ENCODE data around the gene POLE. TPM values are rescaled to one million over a fixed set of nuclear protein-coding genes. Genes with fewer than 3 reads are reported as not detected.

The POLE gene
- total RNA-seq, 1 experiment from 2014 or later = 144 TPM

DNA sequence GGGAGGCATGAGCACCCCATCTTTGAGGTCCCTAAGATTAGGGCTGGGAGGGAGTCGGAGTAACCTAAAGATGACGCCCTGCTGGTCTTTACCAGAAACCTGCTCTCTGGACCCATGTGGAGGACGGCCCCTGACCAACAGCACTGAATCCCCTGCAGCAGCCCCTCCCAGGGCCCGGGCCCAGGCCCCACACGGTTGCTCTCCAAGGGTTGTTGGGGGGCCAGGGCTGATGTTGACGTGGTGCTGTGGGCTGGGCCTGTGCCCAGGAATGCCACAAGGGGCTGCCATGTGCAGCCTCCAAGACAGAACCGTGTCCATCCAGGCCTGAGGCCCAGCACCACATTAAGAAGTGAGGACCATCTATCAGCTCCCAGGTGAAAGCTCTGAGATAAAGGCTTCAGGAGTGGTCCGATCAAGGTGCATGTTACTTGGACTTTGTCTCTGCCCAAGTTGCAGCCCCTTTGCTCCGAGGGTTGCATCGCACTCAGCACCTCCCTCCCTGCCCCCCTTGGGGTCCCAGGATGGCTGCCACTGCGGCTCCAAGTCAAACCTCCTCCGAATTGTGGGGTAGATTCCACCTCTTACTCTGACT lies 106.3 kb downstream of the POLE start:
- peaks cover 40% of the 10 kb centered on the region for H3K27me3 Mint-ChIP-seq (ENCODE audit: low read depth)
- H3K27ac Mint-ChIP-seq = no peak overlapping the region; the same call in 1 of the 2 replicates
- H3K36me3 Mint-ChIP-seq = peaks cover 10% of the 10 kb centered on the region
- peaks cover 5% of the 10 kb centered on the region for H3K4me1 Mint-ChIP-seq
- TF ChIP-seq GRHL2 (CRISPR knock-in tag; IDR thresholded peaks at IDR 0.05; ENCODE audit: insufficient replicate concordance, severe bottlenecking) = no peak
- ATAC-seq (no peak), DNase-seq (ENCODE audit: low spot score) (no peak)
- POLR2A ChIA-PET = no interaction called here
- CTCF ChIA-PET = interaction anchor here (1.3 to 3.0 kb wide), 3 partner anchors 19 to 166 kb away, joined by 4 to 17 read pairs (median 15); no protein-coding TSS in a partner anchor
- H3K9me3 Mint-ChIP-seq = no peaks in the 10 kb centered on the region
- no peak overlapping the region for H3K4me3 Mint-ChIP-seq

DNA sequence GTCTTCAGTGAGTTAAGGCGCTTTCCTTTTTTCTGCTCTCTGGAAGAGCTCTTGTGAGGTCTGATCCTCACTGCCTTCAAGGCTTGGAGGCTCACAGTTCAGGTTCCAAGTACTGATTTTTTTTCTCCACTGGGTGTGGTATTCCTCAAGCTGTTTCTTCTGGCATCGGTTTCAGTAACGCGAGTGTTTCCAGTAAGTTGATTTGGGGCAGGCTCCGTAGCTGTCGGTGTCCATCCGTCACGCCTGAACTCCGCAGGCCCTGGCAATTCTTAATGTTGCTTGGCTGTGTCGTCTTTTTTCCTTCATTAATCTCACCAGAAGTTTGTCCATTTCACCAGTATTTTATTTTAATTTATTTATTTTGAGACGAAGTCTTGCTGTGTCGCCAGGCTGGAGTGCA lies 107.4 kb downstream of the POLE start:
- ChIA-PET CTCF (interaction anchor here (1.3 to 2.5 kb wide), 2 partner anchors 18 to 35 kb away, joined by 4 to 15 read pairs; no protein-coding TSS in a partner anchor), POLR2A (no interaction called here)
- no peak overlapping the region for H3K4me3 Mint-ChIP-seq
- ATAC-seq = no peak
- TF ChIP-seq ZNF671 (CRISPR knock-in tag; IDR thresholded peaks at IDR 0.05) = no peak
- no peak for TF ChIP-seq AFF4 (CRISPR knock-in tag; IDR thresholded peaks at IDR 0.05; ENCODE audit: borderline replicate concordance)
- no peak for TF ChIP-seq SOX15 (CRISPR knock-in tag; IDR thresholded peaks at IDR 0.05)
- no peak for TF ChIP-seq PRRX2 (CRISPR knock-in tag; IDR thresholded peaks at IDR 0.05)
- TF ChIP-seq, protein P1, sequence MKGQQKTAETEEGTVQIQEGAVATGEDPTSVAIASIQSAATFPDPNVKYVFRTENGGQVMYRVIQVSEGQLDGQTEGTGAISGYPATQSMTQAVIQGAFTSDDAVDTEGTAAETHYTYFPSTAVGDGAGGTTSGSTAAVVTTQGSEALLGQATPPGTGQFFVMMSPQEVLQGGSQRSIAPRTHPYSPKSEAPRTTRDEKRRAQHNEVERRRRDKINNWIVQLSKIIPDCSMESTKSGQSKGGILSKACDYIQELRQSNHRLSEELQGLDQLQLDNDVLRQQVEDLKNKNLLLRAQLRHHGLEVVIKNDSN (CRISPR knock-in tag; IDR thresholded peaks at IDR 0.05) = no peak
- no peak for TF ChIP-seq NR3C1 (CRISPR knock-in tag; conservative IDR thresholded peaks at IDR 0.05; ENCODE audit: low read depth)
- TF ChIP-seq ZBTB21 (CRISPR knock-in tag; IDR thresholded peaks at IDR 0.05; ENCODE audit: borderline replicate concordance) = no peak
- no peak for TF ChIP-seq ZNF425 (CRISPR knock-in tag; conservative IDR thresholded peaks at IDR 0.05)
- no peak for TF ChIP-seq ZNF396 (CRISPR knock-in tag; IDR thresholded peaks at IDR 0.05; ENCODE audit: borderline replicate concordance)
- TF ChIP-seq TP53 (CRISPR knock-in tag; IDR thresholded peaks at IDR 0.05) = no peak
- peaks cover 29% of the 10 kb centered on the region for H3K27me3 Mint-ChIP-seq (ENCODE audit: low read depth)
- peaks cover 18% of the 10 kb centered on the region for H3K36me3 Mint-ChIP-seq
- peaks cover 5% of the 10 kb centered on the region for H3K4me1 Mint-ChIP-seq
- no peak for DNase-seq (ENCODE audit: low spot score)
- no peaks in the 10 kb centered on the region for H3K9me3 Mint-ChIP-seq
- no peak overlapping the region for H3K27ac Mint-ChIP-seq

DNA sequence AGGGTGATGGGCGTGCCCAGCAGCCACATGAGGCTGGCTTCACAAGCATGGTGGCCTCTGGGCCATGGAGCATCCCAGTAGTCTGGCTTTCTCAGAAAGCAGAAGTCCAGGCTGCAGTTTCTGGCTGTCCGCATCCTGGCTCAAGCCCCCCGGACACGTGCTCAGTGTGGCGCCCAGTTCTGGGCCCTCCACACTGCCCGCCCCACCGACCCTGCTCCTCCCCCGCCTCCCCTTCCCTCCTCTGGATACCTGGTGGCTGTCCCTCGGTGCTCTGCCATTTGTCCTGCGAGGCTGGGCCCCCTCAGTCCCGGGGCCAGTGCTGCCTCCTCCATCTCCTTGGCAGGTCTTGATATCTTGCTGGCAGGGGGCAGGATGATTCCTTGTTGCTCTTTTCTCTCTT lies 108.3 kb downstream of the POLE start:
- Mint-ChIP-seq H3K27ac (no peak overlapping the region), H3K9me3 (no peaks in the 10 kb centered on the region), H3K4me3 (no peak overlapping the region), H3K27me3 (ENCODE audit: low read depth) (peaks cover 20% of the 10 kb centered on the region), H3K4me1 (peaks cover 2% of the 10 kb centered on the region), H3K36me3 (peaks cover 19% of the 10 kb centered on the region)
- ATAC-seq = no peak
- DNase-seq (ENCODE audit: low spot score) = no peak
- CTCF ChIA-PET = interaction anchor here (2.5 kb wide), 1 partner anchor 17 kb away, joined by 15 read pairs; no protein-coding TSS in a partner anchor
- POLR2A ChIA-PET = no interaction called here
- TF ChIP-seq KAT7 (CRISPR knock-in tag; IDR thresholded peaks at IDR 0.05; ENCODE audit: borderline replicate concordance) = no peak
- TF ChIP-seq GRHL2 (CRISPR knock-in tag; IDR thresholded peaks at IDR 0.05; ENCODE audit: insufficient replicate concordance, severe bottlenecking) = no peak
- TF ChIP-seq ZNF425 (CRISPR knock-in tag; conservative IDR thresholded peaks at IDR 0.05) = no peak
- no peak for TF ChIP-seq AFF4 (CRISPR knock-in tag; IDR thresholded peaks at IDR 0.05; ENCODE audit: borderline replicate concordance)
- no peak for TF ChIP-seq ATF3 (CRISPR knock-in tag; conservative IDR thresholded peaks at IDR 0.05)
- TF ChIP-seq NFE2L1 (CRISPR knock-in tag; IDR thresholded peaks at IDR 0.05) = no peak

Data from WTC11 (cell line).